ENCODE data around the gene OLIG1.

DNA sequence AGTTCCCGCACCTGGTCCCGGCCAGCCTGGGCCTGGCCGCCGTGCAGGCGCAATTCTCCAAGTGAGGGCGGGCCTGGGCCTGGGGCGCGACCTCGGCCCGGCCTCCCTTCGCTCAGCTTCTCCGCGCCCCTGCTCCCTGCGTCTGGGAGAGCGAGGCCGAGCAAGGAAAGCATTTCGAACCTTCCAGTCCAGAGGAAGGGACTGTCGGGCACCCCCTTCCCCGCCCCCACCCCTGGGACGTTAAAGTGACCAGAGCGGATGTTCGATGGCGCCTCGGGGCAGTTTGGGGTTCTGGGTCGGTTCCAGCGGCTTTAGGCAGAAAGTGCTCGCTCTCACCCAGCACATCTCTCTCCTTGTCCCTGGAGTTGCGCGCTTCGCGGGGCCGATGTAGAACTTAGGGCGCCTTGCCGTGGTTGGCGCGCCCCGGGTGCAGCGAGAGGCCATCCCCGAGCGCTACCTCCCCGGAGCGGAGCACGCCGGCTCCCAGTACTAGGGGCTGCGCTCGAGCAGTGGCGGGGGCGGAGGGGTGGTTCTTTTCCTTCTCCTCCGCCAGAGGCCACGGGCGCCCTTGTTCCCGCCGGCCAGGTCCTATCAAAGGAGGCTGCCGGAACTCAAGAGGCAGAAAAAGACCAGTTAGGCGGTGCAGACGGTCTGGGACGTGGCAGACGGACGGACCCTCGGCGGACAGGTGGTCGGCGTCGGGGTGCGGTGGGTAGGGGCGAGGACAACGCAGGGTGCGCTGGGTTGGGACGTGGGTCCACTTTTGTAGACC is 1.2 kb downstream of the OLIG1 start:
- TF ChIP-seq, protein P1, sequence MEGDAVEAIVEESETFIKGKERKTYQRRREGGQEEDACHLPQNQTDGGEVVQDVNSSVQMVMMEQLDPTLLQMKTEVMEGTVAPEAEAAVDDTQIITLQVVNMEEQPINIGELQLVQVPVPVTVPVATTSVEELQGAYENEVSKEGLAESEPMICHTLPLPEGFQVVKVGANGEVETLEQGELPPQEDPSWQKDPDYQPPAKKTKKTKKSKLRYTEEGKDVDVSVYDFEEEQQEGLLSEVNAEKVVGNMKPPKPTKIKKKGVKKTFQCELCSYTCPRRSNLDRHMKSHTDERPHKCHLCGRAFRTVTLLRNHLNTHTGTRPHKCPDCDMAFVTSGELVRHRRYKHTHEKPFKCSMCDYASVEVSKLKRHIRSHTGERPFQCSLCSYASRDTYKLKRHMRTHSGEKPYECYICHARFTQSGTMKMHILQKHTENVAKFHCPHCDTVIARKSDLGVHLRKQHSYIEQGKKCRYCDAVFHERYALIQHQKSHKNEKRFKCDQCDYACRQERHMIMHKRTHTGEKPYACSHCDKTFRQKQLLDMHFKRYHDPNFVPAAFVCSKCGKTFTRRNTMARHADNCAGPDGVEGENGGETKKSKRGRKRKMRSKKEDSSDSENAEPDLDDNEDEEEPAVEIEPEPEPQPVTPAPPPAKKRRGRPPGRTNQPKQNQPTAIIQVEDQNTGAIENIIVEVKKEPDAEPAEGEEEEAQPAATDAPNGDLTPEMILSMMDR (conservative IDR thresholded peaks at IDR 0.05) = no peak
- TF ChIP-seq ZFX (IDR thresholded peaks at IDR 0.05) = no peak

Data from C4-2B (cell line).